Upper lobe of left lung (tissue), 4 donors: ENCODE measurements around the gene PATL2.

ENCODE experiments used
- EP300 ChIP-seq, 4 donors: sonication (generic); formaldehyde crosslinking; IDR thresholded peaks; one replicate each; pipeline ENCODE4 v1.5.1; 2017; ENCODE audit warnings: antibody characterized with exemption in 4 of 4, control low read depth in 2 of 4
- POLR2A ChIP-seq, 4 donors: fragments of 450-650 bp; IDR thresholded peaks; one replicate each; pipeline ENCODE4 v1.5.1; 2016 to 2017; ENCODE audit warnings: antibody characterized with exemption in 4 of 4, mild to moderate bottlenecking in 2 of 4
- POLR2AphosphoS5 ChIP-seq, 2 donors: sonication (generic); formaldehyde crosslinking; IDR thresholded peaks; one replicate each; pipeline ENCODE4 v1.5.1; 2017; ENCODE audit warnings: antibody characterized with exemption in 2 of 2
- TF ChIP-seq, protein P1 (sequence below), 6 experiments: fragments of 450-650 bp in 4 of 6; fragments of 200-600 bp in 2 of 6; sonication (generic) in 2 of 6; IDR thresholded peaks; one replicate each; pipeline ENCODE4 v1.5.1; 2016 to 2019; ENCODE audit warnings: antibody characterized with exemption in 6 of 6

GRCh38 chr15:44705986-44706385 is 5.1 kb downstream of the PATL2 start:
- no peak for TF ChIP-seq EP300 (IDR thresholded peaks at IDR 0.05)
- TF ChIP-seq, protein P1, sequence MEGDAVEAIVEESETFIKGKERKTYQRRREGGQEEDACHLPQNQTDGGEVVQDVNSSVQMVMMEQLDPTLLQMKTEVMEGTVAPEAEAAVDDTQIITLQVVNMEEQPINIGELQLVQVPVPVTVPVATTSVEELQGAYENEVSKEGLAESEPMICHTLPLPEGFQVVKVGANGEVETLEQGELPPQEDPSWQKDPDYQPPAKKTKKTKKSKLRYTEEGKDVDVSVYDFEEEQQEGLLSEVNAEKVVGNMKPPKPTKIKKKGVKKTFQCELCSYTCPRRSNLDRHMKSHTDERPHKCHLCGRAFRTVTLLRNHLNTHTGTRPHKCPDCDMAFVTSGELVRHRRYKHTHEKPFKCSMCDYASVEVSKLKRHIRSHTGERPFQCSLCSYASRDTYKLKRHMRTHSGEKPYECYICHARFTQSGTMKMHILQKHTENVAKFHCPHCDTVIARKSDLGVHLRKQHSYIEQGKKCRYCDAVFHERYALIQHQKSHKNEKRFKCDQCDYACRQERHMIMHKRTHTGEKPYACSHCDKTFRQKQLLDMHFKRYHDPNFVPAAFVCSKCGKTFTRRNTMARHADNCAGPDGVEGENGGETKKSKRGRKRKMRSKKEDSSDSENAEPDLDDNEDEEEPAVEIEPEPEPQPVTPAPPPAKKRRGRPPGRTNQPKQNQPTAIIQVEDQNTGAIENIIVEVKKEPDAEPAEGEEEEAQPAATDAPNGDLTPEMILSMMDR (IDR thresholded peaks at IDR 0.05) = no peak
- no peak for TF ChIP-seq POLR2A (IDR thresholded peaks at IDR 0.05)
- TF ChIP-seq POLR2AphosphoS5 (IDR thresholded peaks at IDR 0.05) = no peak
